Colonic mucosa (tissue), 4 donors: Measurements from ENCODE around the gene OGG1. TPM values are rescaled to one million over a fixed set of nuclear protein-coding genes. Genes with fewer than 3 reads are reported as not detected.

Experiments used
- DNase-seq: peaks from one replicate; pipeline ENCODE4 v3.0.0-alpha.2; 2020
- H3K27ac ChIP-seq: fragments of 200-600 bp; one replicate; pipeline ENCODE4 v1.8.0; 2021
- H3K27me3 ChIP-seq: fragments of 200-600 bp; one replicate; pipeline ENCODE4 v1.8.0; 2021
- H3K36me3 ChIP-seq: fragments of 200-600 bp; one replicate; pipeline ENCODE4 v1.8.0; 2021
- H3K4me1 ChIP-seq: fragments of 200-600 bp; one replicate; pipeline ENCODE4 v1.8.0; 2021; ENCODE audit warnings: mild to moderate bottlenecking
- H3K4me3 ChIP-seq: fragments of 200-600 bp; one replicate; pipeline ENCODE4 v1.8.0; 2021
- H3K9ac ChIP-seq, 2 donors: one replicate each; pipeline ENCODE4 v1.7.0; 2013; ENCODE audit warnings: control low read depth in 2 of 2, low read depth in 2 of 2, low read length in 2 of 2
- H3K9me3 ChIP-seq: fragments of 200-600 bp; one replicate; pipeline ENCODE4 v1.8.0; 2021
- intact Hi-C: fragments of 100-400 bp; cut with DNase I; formaldehyde crosslinking; loops from one replicate; pipeline ENCODE4 v1.14.1; 2022
- total RNA-seq, 2 donors: library from RNA; stranded (reverse); fragmentation: NEBNext Ultra II Directional in 1 of 2; extraction: Animal tissue kit (Norgen Biotek cat#: 25700) in 1 of 2; gene quantifications; one replicate each; pipeline ENCODE4 v1.2.1, GENCODE V29; 2021
- TF ChIP-seq, protein P1 (sequence below): fragments of 200-600 bp; IDR thresholded peaks from one replicate; pipeline ENCODE4 v1.8.0; 2022; ENCODE audit warnings: antibody characterized with exemption, mild to moderate bottlenecking
- donor health status: healthy.
- donor health status: DM: no; HTN: no; CAD: no.
- donor health status: DM: no; HTN: no; CAD: no.

The OGG1 gene
- total RNA-seq, 2 donors from 2014 or later = 19.1 to 24.9 TPM

DNA sequence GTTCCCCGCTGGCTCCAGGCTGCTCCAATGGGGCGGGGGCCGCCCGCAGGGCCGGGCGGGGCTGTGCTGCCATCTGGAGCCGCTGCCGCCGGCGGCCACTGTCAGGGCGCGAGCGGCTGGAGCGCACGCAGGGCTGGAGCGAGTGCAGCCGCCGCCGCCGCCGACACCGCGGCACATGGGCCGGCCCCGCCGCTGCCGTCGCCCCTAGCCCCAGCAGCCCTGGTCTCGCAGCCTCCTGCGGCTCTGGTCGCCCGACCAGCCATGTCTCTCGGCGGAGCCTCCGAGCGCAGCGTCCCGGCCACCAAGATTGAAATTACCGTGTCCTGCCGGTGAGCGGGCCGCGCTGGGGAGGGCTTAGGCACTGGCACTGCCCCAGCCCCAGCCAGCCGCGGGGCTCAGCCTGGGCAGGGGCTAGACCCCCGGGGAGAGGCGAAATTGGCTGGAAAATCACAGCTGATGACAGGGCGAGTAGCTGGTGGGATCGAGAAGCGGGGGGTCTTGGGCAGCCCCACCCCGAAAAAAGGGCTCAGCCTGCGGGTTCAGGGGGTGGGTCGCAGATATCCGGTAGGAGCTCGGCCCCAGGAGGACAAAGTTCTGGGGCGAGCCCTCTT, 45.9 kb upstream of the OGG1 start, which contains the start of gene CPNE9:
TSS of gene CPNE9 (plus strand) at position 98 of the 611 bp plus-strand sequence. CDS start at position 262, 164 bp downstream.
- Histone ChIP-seq H3K27me3 (no peaks in the 10 kb centered on the region), H3K36me3 (peaks cover 3% of the 10 kb centered on the region), H3K4me3 (peak within 1 kb of the TSS; percentile 33), H3K4me1 (peaks cover 3% of the 10 kb centered on the region), H3K27ac (no peak within 1 kb of the TSS), H3K9ac (peak within 1 kb of the TSS in 1 of 2 donors; percentile 24), H3K9me3 (no peaks in the 10 kb centered on the region)
- DNase-seq = no peak
- intact Hi-C loops = no loop called here
- TF ChIP-seq, protein P1, sequence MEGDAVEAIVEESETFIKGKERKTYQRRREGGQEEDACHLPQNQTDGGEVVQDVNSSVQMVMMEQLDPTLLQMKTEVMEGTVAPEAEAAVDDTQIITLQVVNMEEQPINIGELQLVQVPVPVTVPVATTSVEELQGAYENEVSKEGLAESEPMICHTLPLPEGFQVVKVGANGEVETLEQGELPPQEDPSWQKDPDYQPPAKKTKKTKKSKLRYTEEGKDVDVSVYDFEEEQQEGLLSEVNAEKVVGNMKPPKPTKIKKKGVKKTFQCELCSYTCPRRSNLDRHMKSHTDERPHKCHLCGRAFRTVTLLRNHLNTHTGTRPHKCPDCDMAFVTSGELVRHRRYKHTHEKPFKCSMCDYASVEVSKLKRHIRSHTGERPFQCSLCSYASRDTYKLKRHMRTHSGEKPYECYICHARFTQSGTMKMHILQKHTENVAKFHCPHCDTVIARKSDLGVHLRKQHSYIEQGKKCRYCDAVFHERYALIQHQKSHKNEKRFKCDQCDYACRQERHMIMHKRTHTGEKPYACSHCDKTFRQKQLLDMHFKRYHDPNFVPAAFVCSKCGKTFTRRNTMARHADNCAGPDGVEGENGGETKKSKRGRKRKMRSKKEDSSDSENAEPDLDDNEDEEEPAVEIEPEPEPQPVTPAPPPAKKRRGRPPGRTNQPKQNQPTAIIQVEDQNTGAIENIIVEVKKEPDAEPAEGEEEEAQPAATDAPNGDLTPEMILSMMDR = no peak

DNA sequence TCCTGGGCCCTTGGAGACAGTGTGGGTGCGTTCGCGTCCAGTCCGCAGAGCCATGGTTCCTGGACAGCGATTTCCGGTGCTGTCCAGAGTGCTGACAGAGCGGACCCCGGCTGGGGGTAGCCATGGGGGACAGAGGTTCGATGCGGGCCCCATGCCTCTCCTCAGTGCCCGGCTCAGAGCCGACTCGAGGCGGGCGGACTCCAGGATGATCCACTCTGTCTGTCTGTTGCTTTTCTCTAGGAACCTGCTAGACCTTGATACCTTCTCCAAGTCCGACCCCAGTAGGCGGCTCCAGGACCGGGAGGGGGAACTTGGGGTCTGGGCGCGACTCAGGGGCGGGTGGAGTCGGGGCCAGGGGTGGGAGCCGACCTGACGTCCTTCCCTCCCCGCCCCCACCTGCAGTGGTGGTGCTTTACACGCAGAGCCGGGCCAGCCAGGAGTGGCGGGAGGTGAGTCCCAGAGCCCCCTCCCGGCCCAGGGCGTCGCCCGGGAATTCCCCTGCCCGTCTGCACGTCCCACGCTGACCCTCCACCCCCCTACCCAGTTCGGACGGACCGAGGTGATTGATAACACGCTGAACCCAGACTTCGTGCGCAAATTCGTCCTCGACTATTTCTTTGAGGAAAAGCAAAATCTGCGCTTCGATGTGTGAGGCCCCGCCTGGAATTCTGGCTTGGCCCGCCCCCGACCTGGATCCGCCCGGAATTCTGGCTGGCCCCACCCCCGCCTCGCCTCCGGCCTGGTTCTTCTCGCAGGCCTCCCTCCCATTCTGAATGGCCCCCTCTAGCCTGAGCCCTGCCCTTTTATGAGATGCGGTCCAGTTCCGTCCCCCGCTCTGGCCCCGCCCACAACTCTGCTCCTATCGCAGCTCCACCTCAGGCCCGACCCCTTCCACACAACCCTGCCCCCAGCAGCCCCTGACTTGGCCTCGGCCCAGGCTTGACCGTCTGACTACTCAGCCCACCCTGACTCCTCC, 45.1 kb upstream of the OGG1 start:
- no peaks in the 10 kb centered on the region for H3K9me3 ChIP-seq
- TF ChIP-seq, protein P1 = no peak
- H3K9ac ChIP-seq = peak overlapping the region in 1 of 2 donors; percentile 24
- peak; percentile 54 for DNase-seq
- peaks cover 3% of the 10 kb centered on the region for H3K4me1 ChIP-seq
- peak overlapping the region; percentile 33 for H3K4me3 ChIP-seq
- intact Hi-C loops = no loop called here
- H3K27me3 ChIP-seq = no peaks in the 10 kb centered on the region
- H3K27ac ChIP-seq = no peak overlapping the region
- H3K36me3 ChIP-seq = peaks cover 3% of the 10 kb centered on the region

DNA sequence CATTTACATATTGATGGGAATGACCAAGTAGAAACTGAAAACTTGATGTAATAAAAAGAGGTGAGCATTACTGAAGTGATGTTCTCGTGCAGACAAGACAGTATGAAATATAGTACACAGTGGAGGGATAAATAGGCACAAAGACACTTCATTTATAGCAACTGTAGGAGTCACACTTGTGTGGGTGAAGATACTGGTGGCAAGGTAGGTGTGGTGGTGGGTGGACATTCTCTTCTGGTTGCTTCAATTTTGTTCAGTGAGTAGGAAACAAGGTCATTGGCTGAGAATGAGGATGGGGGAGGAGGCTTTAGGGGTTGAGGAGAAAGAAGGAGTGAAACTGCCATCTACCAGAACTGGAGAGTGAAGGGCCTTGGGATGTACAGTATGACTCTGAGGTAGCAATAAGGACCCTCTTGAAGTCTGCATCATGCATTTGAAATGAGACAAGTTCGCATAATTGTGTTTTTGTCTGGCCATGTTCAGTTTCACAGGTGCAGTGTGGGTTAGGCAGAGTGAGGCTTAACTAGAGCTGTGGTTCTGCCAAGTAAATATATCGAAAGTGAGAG, 39.5 kb upstream of the OGG1 start:
- intact Hi-C loops = no loop called here
- no peaks in the 10 kb centered on the region for H3K36me3 ChIP-seq

DNA sequence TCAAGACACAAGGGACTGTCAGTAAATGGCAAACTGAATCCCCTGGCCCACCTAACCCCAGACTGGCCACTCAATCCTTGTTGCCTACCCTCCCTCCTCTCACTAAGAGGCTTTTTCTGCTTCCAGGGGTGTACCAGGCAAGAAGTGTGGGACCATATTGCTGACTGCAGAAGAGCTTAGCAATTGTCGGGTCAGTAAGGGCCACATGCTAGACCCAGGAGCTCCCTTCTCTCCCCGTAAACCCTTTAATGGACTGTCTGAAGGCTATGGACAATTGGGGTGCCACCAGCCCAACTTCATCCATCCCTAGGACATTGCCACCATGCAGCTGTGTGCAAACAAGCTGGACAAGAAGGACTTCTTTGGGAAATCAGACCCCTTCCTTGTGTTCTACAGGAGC, 37.3 kb upstream of the OGG1 start:
- H3K36me3 ChIP-seq = no peaks in the 10 kb centered on the region
- H3K4me1 ChIP-seq = no peaks in the 10 kb centered on the region
- H3K27ac ChIP-seq = no peak overlapping the region
- TF ChIP-seq, protein P1 = no peak
- no peak for DNase-seq
- no peak overlapping the region for H3K4me3 ChIP-seq
- H3K9ac ChIP-seq = no peak overlapping the region
- no peaks in the 10 kb centered on the region for H3K27me3 ChIP-seq
- intact Hi-C loops = no loop called here
- H3K9me3 ChIP-seq = no peaks in the 10 kb centered on the region

More for the DNA sequence above, 39.5 kb upstream of the OGG1 start:
- Histone ChIP-seq H3K9ac (no peak overlapping the region), H3K27me3 (no peaks in the 10 kb centered on the region), H3K27ac (no peak overlapping the region), H3K9me3 (no peaks in the 10 kb centered on the region), H3K4me1 (no peaks in the 10 kb centered on the region), H3K4me3 (no peak overlapping the region)
- no peak for DNase-seq
- TF ChIP-seq, protein P1 = no peak

DNA sequence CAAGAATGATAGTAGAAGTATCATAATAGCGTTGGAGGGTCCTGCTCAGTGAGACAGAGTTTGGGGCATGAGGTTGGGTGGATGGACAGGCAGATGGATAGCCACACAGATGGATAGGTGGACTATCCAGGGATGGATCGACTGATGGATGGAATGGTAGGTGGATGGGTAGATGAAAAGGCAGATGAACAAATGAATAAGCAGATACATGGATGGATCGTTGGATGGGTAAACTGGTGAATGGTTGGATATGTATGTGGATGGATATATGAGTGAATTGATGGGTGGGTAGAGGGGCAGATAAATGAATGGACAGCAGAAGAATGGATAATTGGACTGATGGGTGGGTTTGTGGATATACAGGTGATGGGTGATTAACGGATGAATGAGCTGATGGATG, 36.6 kb upstream of the OGG1 start:
- Histone ChIP-seq H3K27me3 (no peaks in the 10 kb centered on the region), H3K36me3 (no peaks in the 10 kb centered on the region), H3K9me3 (no peaks in the 10 kb centered on the region), H3K27ac (no peak overlapping the region), H3K4me3 (no peak overlapping the region), H3K9ac (no peak overlapping the region), H3K4me1 (no peaks in the 10 kb centered on the region)
- no peak for DNase-seq
- TF ChIP-seq, protein P1 = no peak
- intact Hi-C loops = no loop called here
